Panc1 (cell line): ENCODE data around the gene SNRK. TPM values are rescaled to one million over a fixed set of nuclear protein-coding genes. Genes with fewer than 3 reads are reported as not detected.

Experiments
- ATAC-seq: fragments of 200-7000 bp; cut with Tn5 transposase; 2 replicates; pipeline ENCODE4 v1.9.1; 2020; ENCODE audit warnings: mild to moderate bottlenecking, moderate library complexity
- BruUV-seq: library from RNA; stranded (reverse); fragments of 400-500 nt; replicated peaks from 2 replicates; lab custom pipeline; 2021; lab: Mats Ljungman, UMichigan
- CTCF ChIA-PET: fragments of 300-600 bp; sonication (Branson Sonifier 250); formaldehyde crosslinking; loops from one replicate; lab custom pipeline; 2022; ENCODE audit warnings: antibody characterized with exemption; lab: Charles Lee
- POLR2A ChIA-PET: fragments of 300-600 bp; sonication (Branson Sonifier 250); formaldehyde crosslinking; loops from one replicate; lab custom pipeline; 2022; ENCODE audit warnings: antibody characterized with exemption; lab: Charles Lee
- DNase-seq: peaks from one replicate; pipeline ENCODE4 v3.0.0-alpha.2; 2010; ENCODE audit warnings: low read depth, low spot score
- H3K27ac ChIP-seq: 2 replicates; pipeline ENCODE4 v1.5.1; 2011; ENCODE audit warnings: mild to moderate bottlenecking, low read length, inconsistent platforms
- H3K27me3 ChIP-seq: fragments of 200-500 bp; sonication (Bioruptor generic); 2 replicates; pipeline ENCODE4 v1.6.0; 2014; ENCODE audit warnings: low read length, inconsistent platforms; ENCODE audit not compliant: control insufficient read depth, insufficient read depth
- H3K36me3 ChIP-seq: fragments of 200-500 bp; sonication (Bioruptor generic); 2 replicates; pipeline ENCODE4 v1.5.1; 2014; ENCODE audit warnings: inconsistent platforms, mild to moderate bottlenecking, low read length, moderate library complexity; ENCODE audit not compliant: control insufficient read depth, insufficient read depth
- H3K4me1 ChIP-seq: 2 replicates; pipeline ENCODE4 v1.5.1; 2011; ENCODE audit warnings: inconsistent platforms, mild to moderate bottlenecking, low read length, moderate library complexity; ENCODE audit not compliant: control insufficient read depth, insufficient read depth
- H3K4me3 ChIP-seq, 2 experiments: 2 replicates each; pipeline ENCODE4 v1.5.1; 2011 to 2012; ENCODE audit warnings: low read depth in 2 of 2, low read length in 2 of 2, mild to moderate bottlenecking in 2 of 2, inconsistent platforms in 1 of 2, moderate library complexity in 1 of 2
- H3K9me3 ChIP-seq: fragments of 200-500 bp; sonication (Bioruptor generic); 2 replicates; pipeline ENCODE4 v1.5.1; 2014; ENCODE audit warnings: low read depth, mild to moderate bottlenecking, inconsistent platforms, low read length, moderate library complexity; ENCODE audit not compliant: control insufficient read depth, insufficient read depth
- CTCF ChIP-seq: fragments of 450-650 bp; IDR thresholded peaks from 2 replicates; pipeline ENCODE4 v1.5.1; 2017; ENCODE audit warnings: mild to moderate bottlenecking
- POLR2AphosphoS5 ChIP-seq: IDR thresholded peaks from 2 replicates; pipeline ENCODE4 v1.6.1; 2012; ENCODE audit warnings: mild to moderate bottlenecking, low read depth, low read length, moderate library complexity
- REST ChIP-seq, 2 experiments: IDR thresholded peaks; 2 replicates each; pipeline ENCODE4 v1.6.1; 2011 to 2012; ENCODE audit warnings: low read depth in 2 of 2, control low read depth in 1 of 2, low read length in 1 of 2, mild to moderate bottlenecking in 1 of 2, moderate library complexity in 1 of 2; ENCODE audit not compliant: insufficient read depth in 1 of 2
- SIN3A ChIP-seq: IDR thresholded peaks from 2 replicates; pipeline ENCODE4 v1.6.1; 2012; ENCODE audit warnings: low read depth, mild to moderate bottlenecking, low read length, moderate library complexity, borderline replicate concordance; ENCODE audit not compliant: insufficient read depth
- TCF7L2 ChIP-seq: IDR thresholded peaks from 2 replicates; pipeline ENCODE4 v1.6.1; 2011; ENCODE audit warnings: mild to moderate bottlenecking, low read depth, low read length, inconsistent platforms
- in situ Hi-C: cut with HindIII; loops from 2 replicates; pipeline ENCODE4 v1.10.0; 2016; ENCODE audit warnings: low sequenced_read_pairs, low pct_unique_long_range_greater_than_20kb
- intact Hi-C: fragments of 100-400 bp; cut with micrococcal nuclease; formaldehyde crosslinking; loops from one replicate; pipeline ENCODE4 v1.10.0; 2022; ENCODE audit not compliant: unreplicated experiment
- total RNA-seq: library from RNA; stranded (reverse); gene quantifications from one replicate; pipeline ENCODE4 v1.2.1, GENCODE V29; 2021; ENCODE audit not compliant: unreplicated experiment

SNRK gene
- total RNA-seq, 1 experiment from 2014 or later: 11.0 TPM

- Histone ChIP-seq H3K4me3 (no peak overlapping the region), H3K9me3 (no peaks in the 10 kb centered on the region), H3K27me3 (no peaks in the 10 kb centered on the region), H3K4me1 (no peaks in the 10 kb centered on the region), H3K27ac (no peak overlapping the region), H3K36me3 (no peaks in the 10 kb centered on the region)
- CTCF ChIA-PET: interaction anchor here (0.6 kb wide), 1 partner anchor 18 kb away, joined by 3 read pairs; no protein-coding TSS in a partner anchor
- TF ChIP-seq REST (IDR thresholded peaks at IDR 0.05; ENCODE audit: insufficient read depth in 1 of 2, low read depth in 2 of 2, low read length in 1 of 2): no peak
- TF ChIP-seq TCF7L2: no peak
- TF ChIP-seq POLR2AphosphoS5: no peak
- TF ChIP-seq SIN3A: no peak
- BruUV-seq: no TSS peak
- DNase-seq (no peak), ATAC-seq (no peak)
- POLR2A ChIA-PET: no interaction called here
- in situ Hi-C loops (no loop called here), intact Hi-C loops (no loop called here)
Measured at GRCh38 chr3:43320288-43320687, 33.9 kb downstream of the SNRK start.

- Histone ChIP-seq H3K36me3 (no peaks in the 10 kb centered on the region), H3K4me3 (no peak overlapping the region), H3K9me3 (no peaks in the 10 kb centered on the region), H3K4me1 (no peaks in the 10 kb centered on the region), H3K27me3 (no peaks in the 10 kb centered on the region), H3K27ac (no peak overlapping the region)
- TF ChIP-seq REST (IDR thresholded peaks at IDR 0.05; ENCODE audit: insufficient read depth in 1 of 2, low read depth in 2 of 2, low read length in 1 of 2): no peak
- TF ChIP-seq CTCF: no peak
- no peak for TF ChIP-seq POLR2AphosphoS5
- no peak for TF ChIP-seq TCF7L2
- no peak for TF ChIP-seq SIN3A
- in situ Hi-C loops: no loop called here
- DNase-seq (no peak), ATAC-seq (no peak)
- ChIA-PET CTCF (no interaction called here), POLR2A (no interaction called here)
- intact Hi-C loops: no loop called here
- no TSS peak for BruUV-seq
Measured at GRCh38 chr3:43323541-43323940, 37.2 kb downstream of the SNRK start.
